Loucy (cell line): ENCODE results near the gene TBX10.

ENCODE experiments used
- CTCF ChIP-seq: fragments of 200-600 bp; sonication (generic); conservative IDR thresholded peaks from 2 replicates; pipeline ENCODE4 v1.5.1; 2014; ENCODE audit warnings: mild to moderate bottlenecking, antibody characterized with exemption, low read length
- EZH2phosphoT487 ChIP-seq: fragments of 200-600 bp; IDR thresholded peaks from 2 replicates; pipeline ENCODE4 v1.6.1; 2018; ENCODE audit warnings: antibody characterized with exemption, mild to moderate bottlenecking, moderate library complexity, borderline replicate concordance

GRCh38 chr11:67607507-67607906 lies 32.1 kb downstream of the TBX10 start:
- TF ChIP-seq EZH2phosphoT487: no peak
- no peak for TF ChIP-seq CTCF
